ENCODE results near the gene DLX6.

Gene DLX6

DNA sequence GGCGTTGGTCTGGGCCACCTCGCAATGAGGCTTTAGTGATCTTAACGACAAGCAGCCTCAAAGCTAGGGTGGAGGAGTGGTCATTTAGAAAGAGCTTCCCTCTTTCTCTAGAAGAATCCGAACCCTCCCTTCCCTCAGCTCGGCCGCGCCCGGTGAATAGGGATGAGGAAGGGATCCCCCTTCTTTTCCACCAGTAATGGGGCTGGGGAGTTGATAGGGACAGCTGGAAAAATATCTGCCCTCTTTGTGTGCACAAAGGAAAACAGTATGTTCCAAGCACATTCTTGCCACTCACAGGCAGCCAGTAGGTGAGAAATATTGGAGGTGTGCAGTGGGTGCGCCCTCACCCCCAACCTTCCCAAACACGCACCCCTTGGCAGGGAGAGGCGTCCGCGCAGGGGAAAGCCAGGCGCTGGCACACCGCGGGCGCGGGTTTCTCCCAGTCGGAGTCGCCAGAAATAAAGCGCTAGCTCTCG is 12.8 kb downstream of the DLX6 start:
- TF ChIP-seq, protein P1, sequence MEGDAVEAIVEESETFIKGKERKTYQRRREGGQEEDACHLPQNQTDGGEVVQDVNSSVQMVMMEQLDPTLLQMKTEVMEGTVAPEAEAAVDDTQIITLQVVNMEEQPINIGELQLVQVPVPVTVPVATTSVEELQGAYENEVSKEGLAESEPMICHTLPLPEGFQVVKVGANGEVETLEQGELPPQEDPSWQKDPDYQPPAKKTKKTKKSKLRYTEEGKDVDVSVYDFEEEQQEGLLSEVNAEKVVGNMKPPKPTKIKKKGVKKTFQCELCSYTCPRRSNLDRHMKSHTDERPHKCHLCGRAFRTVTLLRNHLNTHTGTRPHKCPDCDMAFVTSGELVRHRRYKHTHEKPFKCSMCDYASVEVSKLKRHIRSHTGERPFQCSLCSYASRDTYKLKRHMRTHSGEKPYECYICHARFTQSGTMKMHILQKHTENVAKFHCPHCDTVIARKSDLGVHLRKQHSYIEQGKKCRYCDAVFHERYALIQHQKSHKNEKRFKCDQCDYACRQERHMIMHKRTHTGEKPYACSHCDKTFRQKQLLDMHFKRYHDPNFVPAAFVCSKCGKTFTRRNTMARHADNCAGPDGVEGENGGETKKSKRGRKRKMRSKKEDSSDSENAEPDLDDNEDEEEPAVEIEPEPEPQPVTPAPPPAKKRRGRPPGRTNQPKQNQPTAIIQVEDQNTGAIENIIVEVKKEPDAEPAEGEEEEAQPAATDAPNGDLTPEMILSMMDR (IDR thresholded peaks at IDR 0.05; ENCODE audit: low read depth, low read length, missing control alignments), result no peak
- in situ Hi-C loops (cut with HindIII; ENCODE audit: low sequenced_read_pairs), result no loop called here
- no peak overlapping the region for H3K4me3 ChIP-seq (ENCODE audit: low read depth, low read length)
- DNase-seq (ENCODE audit: low read depth), result no peak

DNA sequence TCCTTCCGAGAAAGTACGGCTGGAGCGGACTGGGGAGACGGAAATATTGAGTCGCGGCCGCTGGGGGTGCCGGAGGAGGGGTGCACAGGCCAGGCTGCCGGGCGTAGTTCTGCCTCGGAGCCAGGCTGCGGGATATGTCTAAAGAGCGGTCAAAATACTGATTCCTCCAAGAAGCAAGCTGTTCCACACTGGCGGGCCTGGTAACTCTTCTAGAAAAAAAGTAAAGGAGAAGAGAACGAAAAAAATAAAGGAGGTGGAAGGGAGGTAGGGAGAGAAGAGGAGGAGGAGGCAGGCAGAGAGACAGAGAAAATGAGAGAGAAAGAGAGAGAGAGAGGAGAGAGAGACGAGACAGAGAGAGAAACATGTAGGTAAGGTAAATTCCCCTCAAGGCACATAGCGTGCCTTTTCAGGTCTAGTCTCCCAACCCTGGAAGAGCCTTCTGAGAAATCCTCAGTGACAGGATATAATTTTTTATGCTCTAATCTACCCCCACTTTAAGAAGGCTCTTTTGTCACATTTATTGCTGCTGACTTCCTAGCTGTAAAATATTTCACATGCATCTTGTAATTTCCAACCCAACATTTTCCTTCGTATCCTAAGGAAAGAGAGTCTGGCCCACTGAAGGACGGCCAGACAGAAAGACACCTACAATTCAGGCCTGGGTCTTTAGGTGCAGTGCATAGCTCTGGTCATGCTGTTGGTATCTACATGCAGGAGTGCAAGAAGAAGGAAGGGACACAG is 13.6 kb downstream of the DLX6 start:
- TF ChIP-seq, protein P1 (IDR thresholded peaks at IDR 0.05; ENCODE audit: low read depth, low read length, missing control alignments), result no peak
- no peak overlapping the region for H3K4me3 ChIP-seq (ENCODE audit: low read depth, low read length)
- in situ Hi-C loops (cut with HindIII; ENCODE audit: low sequenced_read_pairs), result no loop called here
- DNase-seq (ENCODE audit: low read depth), result no peak

DNA sequence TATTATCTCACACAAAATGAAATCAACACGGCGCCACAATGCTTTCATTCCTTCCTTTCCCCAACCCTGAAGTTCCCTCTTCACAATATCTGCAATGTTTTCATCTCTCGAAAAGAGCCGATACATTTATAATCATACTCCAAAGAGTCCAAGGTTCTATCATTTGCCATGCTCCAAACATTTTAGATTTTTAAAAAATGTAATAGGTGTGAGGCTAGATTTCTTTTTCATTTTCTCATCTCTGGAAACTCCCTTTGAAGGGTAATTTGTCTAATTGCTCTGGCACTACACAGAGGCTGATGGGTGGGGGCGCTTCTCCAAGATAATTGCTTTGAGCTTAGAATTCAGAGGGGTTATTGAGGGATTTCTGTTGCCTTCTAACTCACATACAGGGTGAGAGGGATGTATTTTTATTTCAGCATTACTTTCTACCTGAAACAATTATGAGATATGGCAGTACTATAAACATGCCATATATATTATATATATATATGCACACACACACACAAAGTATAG is 14.4 kb downstream of the DLX6 start:
- no peak overlapping the region for H3K4me3 ChIP-seq (ENCODE audit: low read depth, low read length)
- in situ Hi-C loops (cut with HindIII; ENCODE audit: low sequenced_read_pairs), result loop anchor here (10.0 kb wide), 1 partner anchor 1105 kb away; no protein-coding TSS in a partner anchor
- TF ChIP-seq, protein P1 (IDR thresholded peaks at IDR 0.05; ENCODE audit: low read depth, low read length, missing control alignments), result no peak
- DNase-seq (ENCODE audit: low read depth), result no peak

DNA sequence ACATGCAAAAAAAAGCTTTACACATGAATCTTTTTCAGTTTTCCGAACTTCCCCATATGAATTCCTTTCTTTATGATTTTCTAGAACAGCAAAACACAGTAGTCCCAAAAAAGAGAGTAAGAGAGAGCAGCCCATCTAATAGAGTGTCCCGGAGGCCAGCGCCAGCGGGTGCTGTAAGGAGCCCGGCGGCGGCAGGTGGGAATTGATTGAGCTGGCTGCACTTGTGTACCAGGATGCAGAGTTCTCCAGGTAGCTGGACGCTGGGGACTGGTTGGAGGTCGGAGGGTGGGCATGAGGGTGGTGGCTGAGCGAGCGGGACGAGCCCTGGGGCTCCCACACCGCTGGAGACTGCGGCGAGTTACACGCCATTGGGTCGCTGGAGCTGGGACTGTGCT is 15.2 kb downstream of the DLX6 start:
- no peak for DNase-seq (ENCODE audit: low read depth)
- TF ChIP-seq, protein P1 (IDR thresholded peaks at IDR 0.05; ENCODE audit: low read depth, low read length, missing control alignments), result no peak
- in situ Hi-C loops (cut with HindIII; ENCODE audit: low sequenced_read_pairs), result loop anchor here (10.0 kb wide), 1 partner anchor 1106 kb away; no protein-coding TSS in a partner anchor

DNA sequence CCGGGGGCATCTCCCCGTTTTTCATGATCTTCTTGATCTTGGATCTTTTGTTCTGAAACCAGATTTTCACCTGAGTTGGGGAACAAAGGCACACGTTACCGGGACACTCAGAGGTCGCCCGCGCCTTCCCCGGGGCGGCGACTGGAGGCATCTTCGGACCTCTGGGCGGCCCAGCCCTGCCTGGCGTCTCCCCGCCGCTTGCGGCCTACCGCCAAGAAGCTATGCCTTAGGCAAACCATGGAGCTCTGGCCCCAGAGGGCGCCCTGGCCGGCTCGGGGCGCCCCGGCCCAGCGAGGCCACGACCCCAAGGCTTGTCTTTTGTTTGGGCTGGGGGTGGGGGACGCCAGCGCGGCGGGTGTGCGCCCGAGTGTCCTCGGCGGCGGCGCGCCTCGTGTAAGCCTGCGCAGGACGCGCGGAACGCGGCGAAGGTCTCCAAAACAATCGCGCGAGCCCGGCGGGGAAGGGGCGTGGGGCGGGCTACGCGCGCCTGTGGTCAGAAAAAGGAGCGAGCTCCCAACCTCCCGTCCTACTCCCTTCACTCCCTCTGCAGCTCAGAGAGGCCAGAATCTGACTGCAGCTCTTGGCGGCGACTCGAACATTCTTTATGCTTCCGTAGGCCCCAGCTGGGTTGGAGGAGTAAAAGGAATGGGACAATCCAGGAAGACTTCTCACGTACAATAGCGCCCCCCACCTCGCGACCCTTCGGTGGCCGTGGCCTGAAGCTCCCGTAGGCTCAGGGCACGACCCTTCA is 15.8 kb downstream of the DLX6 start:
- H3K4me3 ChIP-seq (ENCODE audit: low read depth, low read length), result no peak overlapping the region
- TF ChIP-seq, protein P1 (IDR thresholded peaks at IDR 0.05; ENCODE audit: low read depth, low read length, missing control alignments), result no peak
- no peak for DNase-seq (ENCODE audit: low read depth)
- in situ Hi-C loops (cut with HindIII; ENCODE audit: low sequenced_read_pairs), result loop anchor here (10.0 kb wide), 1 partner anchor 1106 kb away; no protein-coding TSS in a partner anchor

More for the DNA sequence above, 15.2 kb downstream of the DLX6 start:
- no peak overlapping the region for H3K4me3 ChIP-seq (ENCODE audit: low read depth, low read length)

DNA sequence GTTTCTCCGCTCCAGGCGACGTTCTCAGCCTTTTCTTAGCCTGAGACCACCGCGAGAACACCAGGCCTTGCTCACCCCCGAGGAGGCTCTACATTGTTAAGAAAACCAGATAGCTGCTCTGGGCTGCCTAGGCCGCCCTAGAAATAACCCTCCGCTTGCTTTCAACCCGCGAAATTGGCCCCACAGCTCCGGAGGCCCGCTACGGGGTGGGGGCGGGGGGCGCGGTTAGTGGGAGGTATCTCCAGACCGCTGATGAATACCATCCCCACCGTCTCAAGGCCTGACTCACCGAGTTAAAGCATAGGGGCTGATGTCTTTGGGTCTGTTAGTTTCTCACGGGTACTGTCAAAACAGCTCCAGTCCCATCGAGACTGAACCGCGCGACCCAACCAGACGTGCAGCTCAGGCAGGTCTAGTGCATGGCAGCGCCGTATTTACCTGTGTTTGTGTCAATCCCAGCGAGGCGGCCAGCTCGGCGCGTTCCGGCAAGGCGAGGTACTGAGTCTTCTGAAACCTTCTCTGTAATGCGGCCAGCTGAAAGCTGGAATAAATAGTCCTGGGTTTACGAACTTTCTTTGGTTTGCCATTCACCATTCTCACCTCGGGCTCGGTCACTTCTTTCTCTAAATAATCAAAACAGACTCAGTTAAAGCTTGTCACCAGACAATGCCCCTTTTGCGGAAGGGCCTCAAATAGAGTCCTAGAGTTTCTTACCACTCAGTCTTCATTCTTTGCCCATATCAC is 16.6 kb downstream of the DLX6 start:
- TF ChIP-seq, protein P1 (IDR thresholded peaks at IDR 0.05; ENCODE audit: low read depth, low read length, missing control alignments), result no peak
- in situ Hi-C loops (cut with HindIII; ENCODE audit: low sequenced_read_pairs), result loop anchor here (10.0 kb wide), 1 partner anchor 1107 kb away; no protein-coding TSS in a partner anchor
- H3K4me3 ChIP-seq (ENCODE audit: low read depth, low read length), result no peak overlapping the region

More for the DNA sequence above, 16.6 kb downstream of the DLX6 start:
- DNase-seq (ENCODE audit: low read depth), result no peak

All from astrocyte of the cerebellum (primary cell).